UCSD-AML1 (cell line): ENCODE results near the gene TMEM123.
"Not testable (repeated sequence)": the region's sequence is repeated elsewhere in the genome, so short reads cannot be mapped to it uniquely, and the experiment has no call there.

Experiments used
- DNase-seq: peaks from one replicate; lab custom pipeline; 2025; ENCODE audit not compliant: unreplicated experiment; lab: John Stamatoyannopoulos, UW

Gene TMEM123

DNA sequence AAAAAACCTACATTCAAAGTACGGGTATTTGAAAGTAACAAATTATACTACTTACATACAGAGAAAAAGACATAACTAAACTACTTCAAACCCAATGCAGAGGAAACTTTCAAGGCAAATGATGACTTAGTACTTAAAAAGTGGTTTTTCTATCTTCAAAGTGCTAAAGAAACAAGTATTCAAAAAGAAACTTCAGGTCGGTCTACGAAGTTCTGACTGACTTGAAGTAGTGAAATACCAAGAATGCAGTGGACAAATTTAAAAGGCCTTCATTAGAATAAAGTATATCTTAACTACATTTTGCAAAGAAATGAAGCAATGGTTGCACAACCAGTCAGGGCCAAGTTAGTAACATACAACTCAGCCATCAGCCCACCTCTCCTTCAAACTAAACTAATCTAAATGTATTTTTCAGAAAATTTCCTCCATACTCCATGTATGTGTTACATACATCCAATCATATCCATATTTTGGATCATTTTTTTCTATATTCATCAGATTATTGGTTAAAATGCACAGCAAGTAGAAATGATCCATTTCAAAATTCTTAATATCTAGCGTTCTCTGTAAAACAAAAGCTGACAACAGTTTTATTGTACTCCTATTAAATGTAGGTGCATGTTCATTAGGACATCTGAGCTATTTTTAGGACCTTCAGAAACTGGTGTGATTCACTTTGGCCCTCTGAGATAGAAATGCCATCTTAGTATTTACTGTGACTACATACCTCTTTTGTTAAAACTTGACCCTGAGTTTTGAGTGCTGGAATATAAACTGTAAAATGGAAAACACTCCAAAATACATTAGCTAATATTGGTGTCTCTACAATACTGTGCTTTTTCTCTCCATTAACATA, 55.6 kb downstream of the TMEM123 start:
- no peak for DNase-seq

DNA sequence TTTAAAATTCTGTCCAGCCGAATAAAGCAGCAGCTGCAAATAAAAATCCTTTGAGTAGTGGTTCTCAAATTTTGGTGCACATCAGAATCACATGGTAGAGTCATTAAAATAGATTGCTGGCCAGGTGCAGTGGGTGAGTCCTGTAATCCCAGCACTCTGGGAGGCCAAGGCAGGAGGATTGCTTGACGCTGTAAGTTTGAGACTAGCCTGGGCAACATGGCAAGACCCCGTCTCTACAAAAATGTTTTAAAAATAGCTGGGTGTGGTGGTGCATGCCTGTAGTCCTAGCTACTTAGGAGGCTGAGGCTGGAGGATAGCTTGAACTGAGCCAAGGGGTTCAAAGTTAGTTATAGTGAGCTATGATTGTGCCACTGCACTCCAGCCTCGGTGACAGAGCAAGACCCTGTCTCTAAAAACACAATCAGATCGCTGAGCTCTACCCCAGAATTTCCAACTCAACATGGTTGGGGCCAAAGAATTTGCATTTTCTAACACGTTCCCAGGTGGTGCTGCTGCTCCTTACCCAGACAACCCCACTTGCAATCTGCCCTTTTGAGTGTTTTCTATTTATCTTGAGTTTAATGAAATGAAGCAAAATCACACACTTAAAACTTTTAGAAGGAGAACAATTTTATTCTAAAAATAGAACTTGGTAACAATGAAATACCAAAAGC, 56.7 kb downstream of the TMEM123 start:
- no peak for DNase-seq

DNA sequence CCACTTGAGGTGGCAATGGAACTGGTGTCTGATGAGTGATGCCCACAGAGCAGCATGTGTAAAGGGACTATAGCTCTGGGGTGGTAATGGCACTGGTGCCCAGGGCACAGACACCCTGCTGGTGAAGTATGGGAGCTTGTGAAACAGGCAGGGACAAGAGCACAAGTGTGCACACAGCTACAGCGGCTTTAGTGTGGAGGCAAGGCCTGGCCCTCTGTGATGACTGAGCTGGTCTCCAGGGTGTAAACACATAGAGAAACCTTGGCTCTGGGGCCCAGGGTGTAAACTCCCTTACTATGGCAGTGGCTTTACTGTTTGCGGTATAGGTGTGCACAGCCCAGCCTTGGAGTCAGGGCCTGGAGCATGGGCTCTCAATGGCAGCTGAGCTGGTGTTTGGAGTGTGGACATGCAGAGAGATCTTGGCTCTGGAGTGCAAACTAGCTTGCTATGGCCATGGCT, 59.3 kb downstream of the TMEM123 start:
- DNase-seq: peak; percentile 15

DNA sequence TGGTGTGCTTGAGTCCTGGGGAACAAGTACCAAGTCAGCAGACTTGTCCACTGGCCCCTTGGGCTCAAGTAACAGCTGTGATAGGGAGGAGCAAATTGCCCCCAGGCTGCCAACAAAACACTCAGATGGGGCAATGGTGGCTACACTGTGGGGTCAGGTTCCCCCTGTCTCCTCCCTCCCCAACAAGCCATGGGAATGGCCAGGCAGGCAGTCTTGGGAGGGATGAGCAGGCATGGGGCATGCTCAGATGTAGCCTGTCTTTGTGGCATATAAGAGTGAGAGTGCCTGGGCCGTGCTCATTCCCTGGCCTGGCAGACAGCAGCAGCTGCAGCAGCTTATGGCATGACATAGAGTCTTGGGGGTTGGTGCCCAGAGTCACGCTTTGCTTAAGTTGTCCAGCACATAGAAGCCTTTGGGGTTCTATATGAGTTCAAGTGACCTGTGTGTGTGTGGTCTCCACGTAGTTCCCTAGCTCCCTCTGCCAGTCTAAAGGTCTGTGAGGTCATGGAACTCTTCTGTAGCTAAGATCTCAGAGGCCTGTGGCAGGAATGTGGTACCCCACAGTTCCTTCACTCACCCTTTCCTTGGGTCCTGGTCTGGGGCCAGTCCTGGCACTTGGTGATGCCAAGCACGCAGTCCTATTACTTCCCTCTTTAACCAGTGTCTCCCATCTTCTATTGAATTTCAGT, 60.9 kb downstream of the TMEM123 start:
- no peak for DNase-seq

DNA sequence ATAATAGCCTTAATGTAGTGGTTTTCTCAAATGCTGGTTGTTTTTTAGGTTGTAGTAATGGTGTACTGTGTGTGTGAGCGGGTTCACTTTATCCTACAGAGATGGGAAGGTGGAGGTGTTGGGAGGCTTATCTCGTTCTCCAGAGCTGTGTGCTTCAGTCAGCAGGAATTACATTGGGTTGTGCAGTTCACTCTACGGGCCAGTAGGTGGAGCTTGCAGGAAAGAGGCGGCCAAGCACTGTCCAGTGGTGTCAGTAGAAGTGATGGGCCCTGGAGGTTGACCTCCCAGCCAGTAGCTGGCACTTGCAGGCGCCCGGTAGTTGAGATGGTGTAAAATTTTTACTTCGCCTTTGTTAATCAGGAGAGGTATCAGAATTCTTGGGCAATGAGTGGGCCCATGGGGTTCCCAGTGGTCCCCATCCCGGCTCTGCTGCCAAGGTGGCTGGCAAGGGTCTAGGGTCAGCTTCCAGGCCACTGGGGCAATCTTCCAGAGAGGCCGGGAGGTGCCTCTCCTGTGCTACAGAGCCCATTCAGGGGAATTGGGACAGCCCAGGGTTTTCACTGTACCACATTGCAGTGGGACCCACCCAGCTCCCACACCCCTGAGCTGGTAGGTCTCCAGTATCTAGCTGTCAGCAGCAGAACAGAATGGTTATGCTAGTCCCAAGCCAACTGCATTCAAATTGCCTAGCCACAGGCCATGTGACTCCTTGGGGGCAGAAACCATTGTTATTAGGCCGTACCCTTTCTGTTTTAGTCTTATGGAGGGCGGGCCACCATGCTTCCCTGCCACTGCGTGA, 61.7 kb downstream of the TMEM123 start:
- DNase-seq: peak; percentile 38

DNA sequence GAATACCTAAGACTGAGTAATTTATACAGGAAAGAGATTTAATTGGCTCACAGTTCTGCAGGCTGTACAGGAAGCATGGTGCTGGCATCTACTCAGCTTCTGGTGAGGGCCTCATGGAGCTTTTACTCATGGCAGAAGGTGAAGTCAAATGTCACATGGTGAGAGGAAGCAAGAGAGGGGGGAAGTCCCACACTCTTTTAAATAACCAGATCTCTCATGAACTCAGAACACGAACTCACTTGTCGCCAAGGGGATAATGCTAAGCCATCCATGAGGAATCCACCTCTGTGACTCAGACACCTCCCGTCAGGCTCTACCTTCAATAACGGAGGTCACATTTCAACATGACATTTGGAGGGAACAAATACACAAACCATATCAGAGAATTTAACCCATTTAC, 63.3 kb downstream of the TMEM123 start:
- no peak for DNase-seq

DNA sequence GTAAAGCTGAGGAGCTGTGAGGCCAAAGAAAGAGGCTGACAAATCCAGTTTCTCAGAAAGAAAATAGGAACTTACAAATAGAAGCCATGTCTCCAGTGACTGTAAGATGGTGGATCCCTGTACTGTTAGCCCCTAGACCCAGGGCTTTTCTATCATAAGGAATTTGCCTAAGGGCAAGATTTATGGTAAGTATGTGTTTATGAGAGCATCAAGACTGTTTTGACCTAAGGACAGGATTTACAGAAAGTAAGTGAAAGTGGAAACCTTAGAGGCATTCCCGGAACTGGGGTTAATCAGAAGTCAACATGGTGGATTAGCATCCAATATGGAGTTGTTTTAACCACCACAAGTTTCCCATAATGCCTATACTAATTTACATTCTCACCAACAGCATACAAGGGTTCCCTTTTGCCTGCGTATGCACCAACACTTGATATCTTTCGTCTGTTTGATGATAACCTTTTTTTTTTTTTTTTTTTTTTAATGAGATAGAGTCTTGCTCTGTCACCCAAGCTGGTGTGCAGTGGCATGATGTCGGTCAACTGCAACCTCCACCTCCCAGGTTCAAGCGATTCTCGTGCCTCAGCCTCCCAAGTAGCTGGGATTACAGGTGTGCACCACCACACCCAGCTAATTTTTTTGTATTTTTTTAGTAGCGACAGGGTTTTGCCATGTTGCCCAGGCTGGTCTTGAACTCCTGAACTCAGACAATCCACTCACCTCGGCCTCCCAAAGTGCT, 65.4 kb downstream of the TMEM123 start:
- DNase-seq: no peak

DNA sequence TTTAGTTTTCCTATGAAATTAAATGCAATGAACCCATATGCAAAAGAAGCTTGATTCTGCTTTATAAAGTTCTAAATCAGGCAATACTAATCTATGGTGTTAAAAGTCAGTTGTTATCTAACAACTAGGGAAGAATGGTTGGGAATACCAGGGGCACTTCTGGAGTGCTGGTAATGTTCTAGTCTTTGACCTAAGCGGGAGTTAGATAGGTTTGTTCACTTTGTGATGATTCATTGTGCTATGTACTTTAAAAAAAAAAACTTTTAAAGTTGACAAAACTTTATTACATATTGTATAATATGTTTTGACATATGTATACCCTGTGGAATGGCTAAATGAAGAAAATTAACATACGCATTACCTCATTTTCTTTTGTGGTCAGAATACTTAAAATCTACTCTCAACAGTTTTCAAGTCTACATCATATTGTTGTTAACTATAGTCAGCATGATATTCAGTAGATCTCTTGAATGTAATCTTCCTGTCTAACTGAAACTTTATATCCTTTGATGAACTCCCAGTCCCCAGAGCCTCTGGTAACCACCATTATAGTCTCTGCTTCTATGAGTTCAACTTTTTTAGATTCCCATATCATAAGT, 66.3 kb downstream of the TMEM123 start:
- DNase-seq: no peak

DNA sequence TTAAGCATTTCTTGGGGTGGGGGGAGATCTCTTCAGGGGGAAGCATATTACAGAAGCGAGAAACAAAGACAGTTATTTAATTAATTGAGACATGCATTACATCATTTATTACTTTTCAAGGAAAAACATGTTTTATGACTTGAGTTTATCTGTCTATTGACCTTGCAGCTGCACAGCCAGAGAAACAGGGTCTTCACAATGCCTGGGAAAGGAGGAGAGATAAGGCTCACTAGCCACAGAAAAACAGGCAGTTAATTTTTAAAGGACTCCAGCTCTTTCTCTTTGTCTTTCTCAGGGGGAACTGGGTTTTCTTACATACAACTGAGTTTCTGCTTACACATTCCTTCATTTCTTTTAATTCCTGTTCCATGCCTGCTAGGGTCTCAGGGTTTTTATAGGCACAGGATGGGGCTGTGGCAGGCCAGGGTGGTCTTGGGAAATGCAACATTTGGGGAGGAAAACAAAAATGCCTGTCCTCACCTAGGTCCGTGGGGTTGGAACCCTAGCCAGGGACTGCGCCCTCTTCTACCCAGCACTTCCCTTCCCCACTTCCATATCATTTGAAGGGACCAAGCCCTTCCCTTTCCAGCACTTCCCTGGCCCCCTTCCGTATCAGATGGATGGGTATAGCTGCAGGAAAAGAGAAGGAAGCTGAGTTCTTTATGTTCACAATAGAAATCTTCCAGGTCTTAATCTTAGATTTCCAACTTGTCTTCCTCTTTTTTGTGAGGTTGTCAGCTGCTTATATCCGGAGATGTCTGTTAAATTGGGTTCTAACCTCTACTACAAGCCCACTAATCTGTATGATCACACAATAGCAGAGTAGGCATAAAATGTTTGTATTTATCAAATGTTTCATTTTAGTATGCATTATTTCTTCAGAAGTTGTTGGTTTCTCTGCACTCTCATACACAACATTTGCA, 67.2 kb downstream of the TMEM123 start:
- DNase-seq: peak; percentile 24

DNA sequence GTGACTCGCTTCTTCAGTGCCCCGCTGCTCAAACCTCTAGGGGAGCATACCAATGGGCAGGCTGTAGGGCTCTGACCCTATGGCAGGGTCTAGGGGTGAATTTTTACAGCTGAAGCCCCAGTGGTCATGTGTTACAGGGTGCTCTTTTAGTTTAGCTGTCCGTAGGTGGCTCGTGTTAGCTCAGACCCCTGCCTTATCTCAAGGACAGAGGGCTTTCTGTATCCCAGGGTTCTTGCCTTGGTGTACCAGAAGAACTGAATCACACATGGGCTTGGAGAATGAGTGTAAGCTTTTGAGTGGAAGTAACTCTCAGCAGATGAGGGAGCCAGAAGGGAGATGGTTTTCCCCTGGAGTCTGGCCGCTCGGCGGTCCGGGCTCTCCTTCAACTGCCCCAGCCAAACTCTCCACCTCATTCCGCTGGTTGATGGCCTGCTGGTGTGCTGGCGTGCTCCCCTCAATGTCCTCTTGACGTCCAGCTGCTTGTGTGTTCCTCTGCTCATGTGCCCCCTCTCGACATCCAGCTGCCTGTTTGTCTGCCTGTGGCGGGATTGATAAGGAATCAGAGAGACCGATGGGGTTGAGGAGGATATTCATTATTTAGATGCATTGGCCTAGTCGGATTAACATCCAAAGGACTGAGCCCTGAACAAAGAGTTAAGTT, 68.0 kb downstream of the TMEM123 start:
- DNase-seq: peak; percentile 13

DNA sequence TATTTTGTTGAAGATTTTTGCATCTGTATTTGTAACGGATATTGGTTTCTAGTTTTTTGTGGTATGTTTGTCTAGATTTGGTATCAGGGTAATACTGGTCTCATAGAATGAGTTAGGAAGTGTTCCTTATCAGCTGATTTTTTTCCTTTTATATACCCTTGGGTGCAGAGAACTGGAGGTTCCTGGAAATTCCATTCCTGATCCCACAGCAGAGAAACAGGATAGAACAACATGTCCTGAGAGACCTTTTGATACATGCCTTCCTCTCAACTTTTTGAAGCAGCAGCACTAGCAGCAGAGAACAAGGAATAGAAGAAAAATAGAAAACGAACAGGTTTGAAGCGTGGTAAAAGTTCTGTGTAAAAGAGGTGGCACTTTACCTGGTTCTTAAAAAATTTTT, 68.7 kb downstream of the TMEM123 start:
- DNase-seq: no peak

DNA sequence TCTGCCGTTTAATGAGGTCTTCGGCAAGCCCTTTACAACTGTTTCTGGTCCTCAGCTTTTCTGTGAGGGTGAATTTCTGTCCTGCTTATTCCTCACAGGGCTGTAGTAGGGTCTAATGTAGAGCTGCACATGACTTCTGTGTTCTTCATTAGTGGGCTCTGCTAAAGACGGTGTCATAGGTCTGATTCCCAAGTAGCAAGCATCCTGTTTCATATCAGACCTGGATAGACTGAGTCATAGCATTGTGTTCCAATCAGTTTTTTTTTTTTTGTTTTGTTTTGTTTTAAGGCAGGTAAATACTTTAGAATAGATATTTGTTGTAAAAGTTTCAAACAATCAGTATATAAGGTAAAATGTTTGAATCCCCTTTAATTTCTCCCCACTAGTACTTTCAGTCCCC, 70.2 kb downstream of the TMEM123 start:
- no peak for DNase-seq

DNA sequence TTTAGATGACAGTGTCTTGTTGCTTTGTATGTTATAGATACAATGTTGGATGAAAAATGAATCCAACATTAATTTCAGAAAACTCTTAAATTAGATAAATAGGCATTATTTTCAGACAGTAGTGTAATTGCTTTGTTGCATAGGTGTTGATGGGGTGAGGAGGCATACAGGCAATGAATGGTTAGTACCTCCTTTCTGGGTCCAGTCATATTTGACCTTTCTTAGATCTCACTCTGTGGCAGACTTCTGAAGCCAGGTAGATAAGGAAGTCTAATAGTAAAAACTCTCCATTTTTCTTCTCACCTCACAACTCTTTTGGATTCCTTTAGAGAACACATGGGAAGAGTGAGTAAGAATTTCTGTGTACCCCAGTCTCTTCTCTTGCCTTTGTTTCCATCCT, 73.7 kb downstream of the TMEM123 start:
- DNase-seq: no peak

DNA sequence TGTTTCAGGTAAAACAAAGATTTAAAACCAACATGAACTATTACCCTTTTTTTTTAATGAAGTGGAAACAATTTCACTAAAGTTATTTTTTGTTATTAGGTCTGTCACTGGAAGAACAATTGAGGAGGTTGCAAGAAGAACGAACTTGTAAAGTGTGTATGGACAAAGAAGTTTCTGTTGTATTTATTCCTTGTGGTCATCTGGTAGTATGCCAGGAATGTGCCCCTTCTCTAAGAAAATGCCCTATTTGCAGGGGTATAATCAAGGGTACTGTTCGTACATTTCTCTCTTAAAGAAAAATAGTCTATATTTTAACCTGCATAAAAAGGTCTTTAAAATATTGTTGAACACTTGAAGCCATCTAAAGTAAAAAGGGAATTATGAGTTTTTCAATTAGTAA, 74.7 kb downstream of the TMEM123 start:
- DNase-seq: no peak

DNA sequence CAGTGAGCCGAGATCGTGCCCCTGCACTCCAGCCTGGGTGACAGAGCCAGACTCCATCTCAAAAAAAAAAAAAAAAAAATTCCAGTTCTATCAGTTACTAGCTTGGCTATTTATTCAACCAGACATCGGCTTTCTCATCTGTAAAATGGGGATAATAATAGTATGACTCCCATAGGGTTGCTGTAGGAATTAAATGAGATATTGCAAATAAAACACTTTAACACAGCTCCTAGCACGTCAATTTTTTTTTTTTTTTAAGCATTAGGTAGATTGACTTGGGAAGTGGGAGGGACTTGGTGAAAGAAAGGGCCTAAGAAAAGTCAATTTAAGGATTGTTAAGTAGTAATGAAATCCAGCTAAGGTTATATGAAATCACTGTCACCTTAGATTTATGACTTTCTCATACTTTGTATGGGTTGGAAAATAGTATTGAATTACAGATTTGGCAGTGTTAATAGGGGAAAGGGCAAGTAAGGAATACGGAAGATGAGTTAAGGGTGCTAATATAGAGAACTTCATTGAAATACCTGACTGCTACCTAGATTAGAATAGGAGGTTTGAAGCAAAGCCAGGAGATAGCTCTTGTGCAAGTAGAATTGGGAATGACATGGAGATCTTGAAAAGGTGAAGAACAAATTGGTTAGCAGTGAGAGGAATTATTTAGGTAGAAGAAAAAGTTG, 76.7 kb downstream of the TMEM123 start:
- no peak for DNase-seq

DNA sequence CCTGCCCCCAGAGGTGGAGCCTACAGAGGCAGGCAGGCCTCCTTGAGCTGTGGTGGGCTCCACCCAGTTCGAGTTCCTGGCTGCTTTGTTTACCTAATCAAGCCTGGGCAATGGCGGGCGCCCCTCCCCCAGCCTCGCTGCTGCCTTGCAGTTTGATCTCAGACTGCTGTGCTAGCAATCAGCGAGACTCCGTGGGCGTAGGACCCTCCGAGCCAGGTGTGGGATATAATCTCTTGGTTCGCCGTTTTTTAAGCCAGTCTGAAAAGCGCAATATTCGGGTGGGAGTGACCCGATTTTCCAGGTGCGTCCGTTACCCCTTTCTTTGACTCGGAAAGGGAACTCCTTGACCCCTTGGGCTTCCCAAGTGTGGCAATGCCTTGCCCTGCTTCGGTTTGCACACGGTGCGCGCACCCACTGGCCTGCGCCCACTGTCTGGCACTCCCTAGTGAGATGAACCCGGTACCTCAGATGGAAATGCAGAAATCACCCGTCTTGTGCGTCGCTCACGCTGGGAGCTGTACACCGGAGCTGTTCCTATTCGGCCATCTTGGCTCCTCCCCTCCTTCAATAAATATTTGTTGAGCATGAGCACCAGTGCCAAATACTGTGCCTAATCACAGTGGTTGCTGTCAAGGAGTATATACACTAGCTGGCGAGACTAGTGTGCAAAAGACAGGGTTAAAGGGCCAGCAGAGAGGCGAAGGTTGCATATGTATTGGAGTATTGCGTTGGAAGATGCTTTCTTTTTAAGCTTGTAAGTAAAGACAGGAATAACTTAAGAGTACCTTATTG, 77.7 kb downstream of the TMEM123 start:
- DNase-seq: not testable (repeated sequence)

DNA sequence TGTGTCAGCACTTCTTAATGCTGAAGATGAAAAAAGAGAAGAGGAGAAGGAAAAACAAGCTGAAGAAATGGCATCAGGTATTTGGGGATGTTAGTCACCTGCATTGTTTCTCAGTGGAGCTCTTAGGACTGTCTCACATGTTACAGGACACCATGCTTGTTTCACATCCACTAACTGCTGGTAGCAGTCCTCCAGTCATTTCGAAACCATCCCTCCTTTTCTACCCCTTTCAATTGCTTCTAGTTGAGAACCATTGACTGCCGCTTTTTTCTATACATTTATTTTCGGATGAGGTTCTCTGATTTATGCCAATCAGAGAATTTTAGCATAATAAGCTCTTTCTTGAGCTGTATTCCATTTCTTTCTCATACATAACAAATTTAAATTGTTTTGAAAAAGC, 84.1 kb downstream of the TMEM123 start:
- no peak for DNase-seq
